Posterior cingulate gyrus (tissue), 11 donors: ENCODE measurements around the gene HIVEP1.
A peak's percentile ranks its signal among the peaks of the same experiment; 100 is the strongest.
"Not testable (repeated sequence)": the region's sequence is repeated elsewhere in the genome, so short reads cannot be mapped to it uniquely, and the experiment has no call there.

Experiments used
- DNase-seq, 10 donors: peaks; one replicate each; pipeline versions ENCODE4 v3.0.0 to v3.0.0-alpha.2; 2020 to 2021; ENCODE audit warnings: mixed read lengths in 3 of 10
- intact Hi-C: fragments of 100-400 bp; cut with DNase I; formaldehyde crosslinking; loops from one replicate; pipeline ENCODE4 v1.15.1; 2023

Gene HIVEP1

GRCh38 chr6:12171717-12172116, 159.6 kb downstream of the HIVEP1 start:
- intact Hi-C loops, result no loop called here
- no peak for DNase-seq

GRCh38 chr6:12172572-12172971, 160.5 kb downstream of the HIVEP1 start:
- intact Hi-C loops, result no loop called here
- no peak for DNase-seq

GRCh38 chr6:12173181-12173580, 161.1 kb downstream of the HIVEP1 start:
- intact Hi-C loops, result no loop called here
- no peak for DNase-seq

GRCh38 chr6:12173661-12174060, 161.5 kb downstream of the HIVEP1 start:
- intact Hi-C loops, result no loop called here
- DNase-seq, result no peak

GRCh38 chr6:12174878-12175277, 162.8 kb downstream of the HIVEP1 start:
- DNase-seq, result no peak

GRCh38 chr6:12175626-12176025, 163.5 kb downstream of the HIVEP1 start:
- DNase-seq, result peak in 1 of 10 donors; percentile 40
- intact Hi-C loops, result no loop called here

More at GRCh38 chr6:12174878-12175277, 162.8 kb downstream of the HIVEP1 start:
- intact Hi-C loops, result no loop called here

GRCh38 chr6:12176782-12177181, 164.7 kb downstream of the HIVEP1 start:
- DNase-seq, intact Hi-C loops: not testable (repeated sequence)

- intact Hi-C loops, result no loop called here
- DNase-seq, result no peak
Measured at GRCh38 chr6:12178521-12178920, 166.4 kb downstream of the HIVEP1 start.

GRCh38 chr6:12181481-12181880, 169.4 kb downstream of the HIVEP1 start:
- DNase-seq, result no peak
- intact Hi-C loops, result no loop called here

GRCh38 chr6:12182676-12183075, 170.6 kb downstream of the HIVEP1 start:
- intact Hi-C loops, result no loop called here
- DNase-seq, result no peak

GRCh38 chr6:12185081-12185673, 173.1 kb downstream of the HIVEP1 start:
- intact Hi-C loops, result no loop called here
- no peak for DNase-seq

- intact Hi-C loops, result no loop called here
- DNase-seq, result no peak
Measured at GRCh38 chr6:12186528-12186927, 174.4 kb downstream of the HIVEP1 start.

- intact Hi-C loops, result no loop called here
- DNase-seq, result no peak
Measured at GRCh38 chr6:12189150-12189549, 177.0 kb downstream of the HIVEP1 start.

- no peak for DNase-seq
- intact Hi-C loops, result no loop called here
Measured at GRCh38 chr6:12189661-12190060, 177.5 kb downstream of the HIVEP1 start.

- intact Hi-C loops, result no loop called here
- no peak for DNase-seq
Measured at GRCh38 chr6:12190252-12190651, 178.1 kb downstream of the HIVEP1 start.

- no peak for DNase-seq
- intact Hi-C loops, result no loop called here
Measured at GRCh38 chr6:12196326-12196936, 184.3 kb downstream of the HIVEP1 start.

- intact Hi-C loops, result no loop called here
- no peak for DNase-seq
Measured at GRCh38 chr6:12198851-12199250, 186.7 kb downstream of the HIVEP1 start.

GRCh38 chr6:12200015-12200564, 188.0 kb downstream of the HIVEP1 start:
- no peak for DNase-seq
- intact Hi-C loops, result no loop called here

- intact Hi-C loops, result no loop called here
- no peak for DNase-seq
Measured at GRCh38 chr6:12200761-12201160, 188.6 kb downstream of the HIVEP1 start.

- DNase-seq, result no peak
- intact Hi-C loops, result no loop called here
Measured at GRCh38 chr6:12203001-12203400, 190.9 kb downstream of the HIVEP1 start.

GRCh38 chr6:12208190-12208589, 196.1 kb downstream of the HIVEP1 start:
- intact Hi-C loops, result no loop called here
- no peak for DNase-seq

GRCh38 chr6:12208673-12209072, 196.6 kb downstream of the HIVEP1 start:
- intact Hi-C loops, result no loop called here

More at GRCh38 chr6:12208673-12209072, 196.6 kb downstream of the HIVEP1 start:
- DNase-seq, result no peak
